ENCODE data around the gene ELF2. TPM values are rescaled to one million over a fixed set of nuclear protein-coding genes. Genes with fewer than 3 reads are reported as not detected.

ELF2 gene
- polyA plus RNA-seq, 3 donors: 14.0 to 34.3 (median 18.9) TPM

DNA sequence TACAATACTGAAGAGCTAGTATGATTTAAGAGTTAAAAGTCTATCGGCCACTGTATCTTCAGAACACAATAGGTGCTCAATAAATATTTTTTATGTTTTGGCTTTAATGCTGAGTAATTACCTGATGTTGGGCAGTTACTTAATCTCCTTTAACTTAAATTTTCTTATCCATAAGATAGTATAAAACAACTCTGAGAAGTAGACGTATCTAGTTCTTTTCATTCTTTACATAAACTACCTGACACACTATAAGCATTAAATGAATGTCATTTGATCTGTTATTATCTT is 22.9 kb downstream of the ELF2 start:
- no peaks in the 10 kb centered on the region for H3K27me3 ChIP-seq (ENCODE audit: control insufficient read depth in 2 of 2, insufficient read depth in 2 of 2, low read length in 2 of 2)
- intact Hi-C loops (cut with micrococcal nuclease): no loop called here
- DNase-seq: no peak
- H3K9ac ChIP-seq (ENCODE audit: insufficient read depth, low read length, poor library complexity, severe bottlenecking): no peak overlapping the region
- Mint-ChIP-seq H3K27ac (no peak overlapping the region), H3K4me3 (no peak overlapping the region), H3K4me1 (peaks cover 15% of the 10 kb centered on the region), H3K27me3 (ENCODE audit: low read depth in 3 of 3) (no peaks in the 10 kb centered on the region), H3K36me3 (peaks cover 10 to 12% of the 10 kb centered on the region in 2 donors), H3K9me3 (peaks cover 0 to 1% (median 0%) of the 10 kb centered on the region in 7 donors)
- no CpG with 5 or more reads among the region's 2 CpGs for WGBS (ENCODE audit: insufficient coverage)
- no peak overlapping the region for H3K4me2 ChIP-seq (replicated peaks; ENCODE audit: extremely low read depth, low read length, poor library complexity, severe bottlenecking)
- H3K27ac ChIP-seq (ENCODE audit: low read depth in 1 of 2, low read length in 2 of 2): no peak overlapping the region
- no peak overlapping the region for H3K4me3 ChIP-seq (replicated peaks in 1 of 3; ENCODE audit: low read depth in 2 of 3, low read length in 3 of 3)
- H3K36me3 ChIP-seq (replicated peaks in 1 of 2; ENCODE audit: control insufficient read depth in 1 of 2, insufficient read depth in 2 of 2, low read length in 2 of 2): peaks cover 0 to 8% of the 10 kb centered on the region in 2 donors
- peaks cover 100% of the 10 kb centered on the region for H3K79me2 ChIP-seq (ENCODE audit: insufficient read depth, low read length)
- H2AFZ ChIP-seq (ENCODE audit: insufficient read depth, low read depth, low read length, poor library complexity, severe bottlenecking): no peak overlapping the region
- H4K20me1 ChIP-seq (ENCODE audit: insufficient read depth, low read length): peaks cover 99% of the 10 kb centered on the region
- TF ChIP-seq, protein P1, sequence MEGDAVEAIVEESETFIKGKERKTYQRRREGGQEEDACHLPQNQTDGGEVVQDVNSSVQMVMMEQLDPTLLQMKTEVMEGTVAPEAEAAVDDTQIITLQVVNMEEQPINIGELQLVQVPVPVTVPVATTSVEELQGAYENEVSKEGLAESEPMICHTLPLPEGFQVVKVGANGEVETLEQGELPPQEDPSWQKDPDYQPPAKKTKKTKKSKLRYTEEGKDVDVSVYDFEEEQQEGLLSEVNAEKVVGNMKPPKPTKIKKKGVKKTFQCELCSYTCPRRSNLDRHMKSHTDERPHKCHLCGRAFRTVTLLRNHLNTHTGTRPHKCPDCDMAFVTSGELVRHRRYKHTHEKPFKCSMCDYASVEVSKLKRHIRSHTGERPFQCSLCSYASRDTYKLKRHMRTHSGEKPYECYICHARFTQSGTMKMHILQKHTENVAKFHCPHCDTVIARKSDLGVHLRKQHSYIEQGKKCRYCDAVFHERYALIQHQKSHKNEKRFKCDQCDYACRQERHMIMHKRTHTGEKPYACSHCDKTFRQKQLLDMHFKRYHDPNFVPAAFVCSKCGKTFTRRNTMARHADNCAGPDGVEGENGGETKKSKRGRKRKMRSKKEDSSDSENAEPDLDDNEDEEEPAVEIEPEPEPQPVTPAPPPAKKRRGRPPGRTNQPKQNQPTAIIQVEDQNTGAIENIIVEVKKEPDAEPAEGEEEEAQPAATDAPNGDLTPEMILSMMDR (IDR thresholded peaks at IDR 0.05): no peak
- no peaks in the 10 kb centered on the region for H3K4me1 ChIP-seq (ENCODE audit: control insufficient read depth in 1 of 2, insufficient read depth in 2 of 2, low read length in 2 of 2)
- H3K9me3 ChIP-seq (replicated peaks in 1 of 2; ENCODE audit: control insufficient read depth in 1 of 2, insufficient read depth in 1 of 2, low read length in 2 of 2): no peaks in the 10 kb centered on the region

DNA sequence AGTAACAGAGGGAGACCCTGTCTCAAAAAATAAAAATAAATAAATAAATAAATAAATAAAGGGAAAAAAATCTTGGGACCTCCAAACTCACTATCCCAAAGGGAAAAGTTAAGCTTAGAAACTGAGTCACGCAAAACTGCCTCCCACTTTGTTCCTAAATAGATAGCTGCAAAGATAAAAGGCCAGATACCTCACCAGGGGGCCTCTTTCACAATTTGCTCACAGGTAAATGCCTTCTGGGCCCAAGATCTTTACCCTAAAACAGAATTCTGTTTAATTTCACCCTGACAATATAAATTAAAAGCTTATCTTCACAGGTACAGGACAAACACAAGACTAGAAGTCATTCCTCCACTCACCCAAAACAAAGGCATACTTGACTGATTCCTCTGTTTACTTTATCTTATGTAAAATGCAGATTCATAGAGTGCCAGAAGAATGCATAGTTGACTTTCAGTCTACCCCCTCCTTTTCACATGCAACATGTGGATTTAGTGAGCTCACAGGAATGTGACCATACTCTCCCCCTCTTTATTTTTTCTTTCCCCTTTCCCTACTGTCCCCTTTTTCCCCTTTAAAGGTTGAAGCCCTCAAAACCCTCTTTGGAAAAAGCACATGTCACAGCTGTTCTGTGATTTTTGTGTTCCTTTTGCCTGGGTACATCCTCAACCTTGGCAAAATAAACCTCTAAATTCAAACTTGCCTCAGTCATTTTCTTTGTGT is 23.4 kb downstream of the ELF2 start:
- H3K9ac ChIP-seq (ENCODE audit: insufficient read depth, low read length, poor library complexity, severe bottlenecking): no peak overlapping the region
- peaks cover 99% of the 10 kb centered on the region for H4K20me1 ChIP-seq (ENCODE audit: insufficient read depth, low read length)
- WGBS (ENCODE audit: insufficient coverage): no CpG with 5 or more reads among the region's 1 CpG
- H3K4me2 ChIP-seq (replicated peaks; ENCODE audit: extremely low read depth, low read length, poor library complexity, severe bottlenecking): no peak overlapping the region
- H3K79me2 ChIP-seq (ENCODE audit: insufficient read depth, low read length): peaks cover 100% of the 10 kb centered on the region
- no peaks in the 10 kb centered on the region for H3K9me3 ChIP-seq (replicated peaks in 1 of 2; ENCODE audit: control insufficient read depth in 1 of 2, insufficient read depth in 1 of 2, low read length in 2 of 2)
- Mint-ChIP-seq H3K9me3 (peaks cover 0 to 1% (median 0%) of the 10 kb centered on the region in 7 donors), H3K4me1 (peaks cover 15% of the 10 kb centered on the region), H3K27ac (no peak overlapping the region), H3K4me3 (no peak overlapping the region), H3K36me3 (peaks cover 9% of the 10 kb centered on the region in 2 donors), H3K27me3 (ENCODE audit: low read depth in 3 of 3) (no peaks in the 10 kb centered on the region)
- peaks cover 0 to 8% of the 10 kb centered on the region in 2 donors for H3K36me3 ChIP-seq (replicated peaks in 1 of 2; ENCODE audit: control insufficient read depth in 1 of 2, insufficient read depth in 2 of 2, low read length in 2 of 2)
- intact Hi-C loops (cut with micrococcal nuclease): no loop called here
- no peak overlapping the region for H3K4me3 ChIP-seq (replicated peaks in 1 of 3; ENCODE audit: low read depth in 2 of 3, low read length in 3 of 3)
- H3K27me3 ChIP-seq (ENCODE audit: control insufficient read depth in 2 of 2, insufficient read depth in 2 of 2, low read length in 2 of 2): no peaks in the 10 kb centered on the region
- DNase-seq: no peak
- TF ChIP-seq, protein P1 (IDR thresholded peaks at IDR 0.05): no peak
- H2AFZ ChIP-seq (ENCODE audit: insufficient read depth, low read depth, low read length, poor library complexity, severe bottlenecking): no peak overlapping the region
- H3K27ac ChIP-seq (ENCODE audit: low read depth in 1 of 2, low read length in 2 of 2): no peak overlapping the region
- no peaks in the 10 kb centered on the region for H3K4me1 ChIP-seq (ENCODE audit: control insufficient read depth in 1 of 2, insufficient read depth in 2 of 2, low read length in 2 of 2)
